GM19372 (cell line): ENCODE data around the gene PUM2.
"Not testable (repeated sequence)": the region's sequence is repeated elsewhere in the genome, so short reads cannot be mapped to it uniquely, and the experiment has no call there.

ENCODE experiments used
- ATAC-seq: cut with Tn5 transposase; IDR thresholded peaks from one replicate; pipeline ENCODE4 v1.9.1; 2021; ENCODE audit warnings: mild to moderate bottlenecking, low read depth, moderate library complexity; ENCODE audit not compliant: unreplicated experiment

Gene PUM2

DNA sequence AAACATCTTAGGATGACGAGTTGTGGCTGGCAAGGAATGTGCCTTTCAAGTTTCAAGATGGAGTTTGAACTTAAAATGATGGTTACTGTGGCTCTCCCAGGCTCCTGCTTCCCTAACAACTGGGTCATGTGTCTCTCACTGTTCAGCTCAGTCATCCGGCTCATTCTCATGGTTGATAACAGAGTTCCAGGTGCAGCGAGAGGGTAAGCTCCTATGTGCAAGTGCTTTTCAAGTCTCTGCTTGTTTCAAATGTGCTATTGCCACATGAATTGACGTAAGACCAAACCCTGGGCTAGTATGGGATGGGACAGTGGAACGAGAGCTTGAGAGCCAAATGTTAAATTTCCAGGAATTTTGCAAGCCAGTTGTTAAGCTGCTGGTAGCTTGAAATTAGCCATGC lies 19.5 kb upstream of the PUM2 start:
- no peak for ATAC-seq

DNA sequence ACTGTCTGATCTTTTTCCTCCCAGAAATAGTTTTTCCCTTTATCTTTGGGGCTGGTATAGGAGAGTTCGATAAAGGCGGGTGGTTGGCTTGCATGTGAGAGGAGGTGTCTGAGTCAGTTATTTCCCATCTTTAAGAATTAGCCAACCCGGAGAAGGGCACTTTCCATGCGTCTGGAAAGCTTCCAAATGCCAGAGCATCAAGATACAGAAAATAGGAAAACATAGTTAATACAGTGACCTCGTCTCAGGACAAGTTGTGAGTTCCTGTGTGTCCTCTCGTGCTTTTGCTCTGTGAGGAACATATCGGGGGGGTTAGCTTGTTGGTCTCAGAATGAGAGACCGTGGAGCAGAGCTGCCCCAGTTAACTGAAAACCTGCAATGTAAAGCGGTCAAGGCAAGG lies 18.7 kb upstream of the PUM2 start:
- no peak for ATAC-seq

DNA sequence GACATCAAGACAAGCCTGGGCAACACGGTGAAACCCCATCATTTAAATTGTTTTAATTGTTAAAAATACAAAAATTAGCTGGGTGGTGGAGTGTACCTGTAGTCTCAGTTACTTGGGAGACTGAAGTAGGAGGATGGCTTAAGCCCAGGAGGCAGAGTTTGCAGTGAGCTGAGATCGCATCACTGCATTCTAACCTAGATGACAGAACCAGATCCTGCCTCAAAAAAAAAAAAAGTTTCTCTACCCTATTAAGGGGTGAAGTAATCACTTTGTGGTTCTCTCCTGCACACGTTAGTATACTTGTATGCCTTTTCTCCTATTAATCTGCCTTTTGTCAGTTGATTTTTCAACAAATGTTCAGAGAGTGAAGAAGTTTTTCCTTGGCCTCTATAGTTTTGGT lies 18.1 kb upstream of the PUM2 start:
- ATAC-seq: no peak

DNA sequence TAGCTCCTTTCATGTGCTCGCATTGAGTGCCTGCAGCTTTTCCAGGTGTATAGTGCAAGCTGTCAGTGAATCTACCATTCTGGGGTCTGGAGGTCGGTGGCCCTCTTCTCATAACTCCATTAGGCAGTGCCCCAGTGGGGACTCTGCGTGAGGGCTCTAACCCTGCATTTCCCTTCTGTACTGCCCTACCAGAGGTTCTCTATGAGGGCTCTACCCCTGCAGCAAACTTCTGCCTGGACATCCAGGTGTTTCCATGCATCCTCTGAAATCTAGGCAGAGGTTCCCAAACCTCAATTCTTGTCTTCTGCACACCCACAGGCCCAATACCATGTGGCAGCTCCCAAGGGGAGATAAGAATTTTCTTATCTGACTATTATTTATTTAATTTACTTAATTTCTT lies 17.3 kb upstream of the PUM2 start:
- ATAC-seq: not testable (repeated sequence)

GRCh38 chr2:20366672-20367116 lies 16.1 kb upstream of the PUM2 start:
- ATAC-seq: no peak

- ATAC-seq: peak; percentile 93
Measured at GRCh38 chr2:20365249-20365817, 14.7 kb upstream of the PUM2 start.

- ATAC-seq: no peak
Measured at GRCh38 chr2:20363578-20363977, 12.9 kb upstream of the PUM2 start.

- ATAC-seq: no peak
Measured at GRCh38 chr2:20362701-20363435, 12.2 kb upstream of the PUM2 start.

DNA sequence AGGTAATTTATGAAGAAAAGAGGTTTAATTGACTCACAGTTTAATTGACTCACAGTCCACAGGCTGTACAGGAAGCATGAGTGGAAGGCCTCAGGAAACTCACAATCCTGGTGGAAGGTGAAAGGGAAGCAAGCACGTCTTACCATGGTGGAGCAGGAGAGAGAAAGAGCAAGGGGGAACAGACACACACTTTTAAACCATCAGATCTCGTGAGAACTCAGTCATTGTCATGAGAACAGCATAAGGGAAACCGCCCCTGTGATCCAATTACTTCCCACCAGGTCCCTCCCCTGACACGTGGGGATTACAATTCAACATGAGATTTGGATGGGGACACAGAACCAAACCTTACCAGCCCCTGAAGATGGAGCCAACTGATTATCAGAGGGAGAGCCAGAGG lies 11.2 kb upstream of the PUM2 start:
- no peak for ATAC-seq

GRCh38 chr2:20359096-20359495 lies 8.5 kb upstream of the PUM2 start:
- no peak for ATAC-seq

DNA sequence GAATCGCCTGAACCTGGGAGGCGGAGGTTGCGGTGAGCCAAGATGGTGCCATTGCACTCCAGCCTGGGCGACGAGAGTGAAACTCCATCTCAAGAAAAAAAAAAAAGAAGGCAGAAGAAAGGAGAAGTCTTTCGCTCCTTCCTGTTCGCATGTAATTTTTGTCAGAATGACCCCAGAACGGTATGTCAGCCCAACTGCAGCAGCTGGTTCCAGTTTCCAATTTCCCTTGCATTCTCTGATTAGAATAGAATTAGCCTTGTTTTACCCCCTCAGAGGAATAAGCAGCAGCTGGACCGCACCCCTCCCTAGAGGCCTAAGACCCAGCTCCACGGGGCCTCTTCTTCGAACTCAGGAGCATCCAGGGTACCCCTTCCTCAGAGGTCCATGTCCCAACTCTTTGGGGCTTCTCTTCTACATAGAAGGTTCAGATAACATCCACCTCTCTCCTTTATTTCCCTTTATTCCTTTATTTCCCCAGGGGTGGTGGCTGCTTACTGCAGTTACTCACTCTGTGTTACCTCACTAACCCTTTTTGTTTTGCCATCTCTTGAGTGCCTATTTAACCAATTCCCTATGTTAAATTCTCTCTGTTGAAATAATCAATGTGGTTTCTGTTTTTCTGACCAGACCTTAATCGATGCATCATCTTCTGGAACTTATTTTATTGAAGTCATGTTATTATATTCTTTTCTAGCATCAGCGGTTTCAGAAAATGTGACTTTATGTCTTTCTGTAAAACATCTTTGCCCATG lies 7.2 kb upstream of the PUM2 start:
- ATAC-seq: no peak

- no peak for ATAC-seq
Measured at GRCh38 chr2:20356042-20356441, 5.4 kb upstream of the PUM2 start.

DNA sequence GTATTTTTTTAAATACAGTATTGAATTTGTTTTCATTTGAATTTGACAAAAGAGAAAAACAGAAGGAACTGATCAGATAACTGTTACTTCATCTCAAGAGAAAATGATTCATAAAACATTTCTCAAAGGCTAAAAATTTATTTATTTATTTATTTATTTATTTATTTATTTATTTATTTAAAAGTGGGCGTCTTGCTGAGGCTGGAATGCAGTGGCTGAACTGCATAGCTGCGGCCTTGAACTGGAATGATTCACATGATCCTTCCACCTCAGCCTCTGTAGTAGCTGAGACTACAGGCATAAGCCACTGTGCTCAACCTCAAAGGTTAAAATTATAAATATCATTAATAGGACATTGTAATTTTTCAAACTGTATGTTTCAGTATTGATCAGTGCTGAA lies 4.5 kb upstream of the PUM2 start:
- no peak for ATAC-seq

GRCh38 chr2:20353241-20353992 lies 2.8 kb upstream of the PUM2 start:
- no peak for ATAC-seq

DNA sequence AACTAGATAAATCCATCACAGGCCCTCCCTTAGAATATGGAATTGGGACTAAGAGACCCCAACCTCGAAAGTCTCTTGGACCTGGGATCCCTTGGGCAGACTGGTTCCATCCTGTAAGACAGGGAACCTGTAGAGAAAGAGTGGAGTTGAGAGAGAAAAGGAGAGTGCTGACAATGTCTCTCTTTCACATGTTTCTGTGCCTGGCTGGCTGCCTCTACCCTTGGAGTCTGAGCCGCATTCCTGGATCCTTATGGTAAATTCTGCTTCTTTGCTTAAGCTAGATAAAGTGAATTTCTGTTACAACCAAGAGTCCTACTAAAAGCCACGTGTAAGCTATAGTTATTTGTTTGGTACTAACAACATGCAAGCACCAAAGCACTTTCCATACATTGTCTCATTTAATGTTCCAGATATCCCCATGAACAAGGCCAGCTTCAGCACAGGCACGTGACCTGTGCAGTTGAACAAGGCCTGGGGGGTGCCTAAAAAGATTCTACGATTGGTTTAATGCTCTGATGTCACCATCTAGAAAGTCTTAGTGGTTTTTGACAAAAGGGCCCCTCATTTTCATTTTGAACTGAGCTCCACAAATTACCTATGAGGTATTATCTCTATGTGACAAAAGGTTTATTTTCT lies 2.1 kb upstream of the PUM2 start:
- no peak for ATAC-seq

- no peak for ATAC-seq
Measured at GRCh38 chr2:20352230-20352578, 1.6 kb upstream of the PUM2 start.

DNA sequence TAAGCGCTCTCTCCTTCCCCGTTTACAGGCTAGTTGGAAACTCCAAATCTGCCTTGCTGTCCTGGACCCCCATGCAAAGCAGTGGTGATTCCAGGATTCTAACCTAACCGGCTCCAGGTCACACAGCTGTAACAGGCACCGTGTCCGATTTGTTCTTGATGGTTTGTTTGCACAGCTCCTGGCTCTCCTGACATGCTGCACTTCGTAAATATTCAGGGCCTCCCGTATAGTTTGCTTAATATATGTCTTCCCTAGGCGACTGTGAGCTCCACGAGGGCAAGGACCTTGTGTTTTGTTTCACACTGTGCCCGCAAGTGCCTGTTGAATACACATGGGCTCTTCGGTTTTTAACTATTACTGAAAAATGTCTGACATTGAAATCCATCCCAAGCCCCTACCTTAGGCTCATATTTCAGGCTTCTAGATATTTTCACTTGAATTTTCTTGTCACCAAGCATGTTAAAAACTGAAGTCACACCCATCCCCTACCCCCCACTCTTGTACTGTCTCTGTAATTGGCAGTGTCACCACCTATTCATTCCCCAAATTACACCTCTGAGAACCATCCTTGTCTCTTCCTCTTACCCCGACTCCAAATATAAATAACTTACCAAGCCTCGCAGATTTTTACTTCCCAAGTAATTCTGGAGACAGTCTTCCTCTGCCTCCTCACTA lies 1.0 kb upstream of the PUM2 start:
- ATAC-seq: no peak

GRCh38 chr2:20350041-20350712 lies 467 bp downstream of the PUM2 start:
- ATAC-seq: peak; percentile 21

GRCh38 chr2:20349513-20349921 lies 1.1 kb downstream of the PUM2 start:
- ATAC-seq: no peak

DNA sequence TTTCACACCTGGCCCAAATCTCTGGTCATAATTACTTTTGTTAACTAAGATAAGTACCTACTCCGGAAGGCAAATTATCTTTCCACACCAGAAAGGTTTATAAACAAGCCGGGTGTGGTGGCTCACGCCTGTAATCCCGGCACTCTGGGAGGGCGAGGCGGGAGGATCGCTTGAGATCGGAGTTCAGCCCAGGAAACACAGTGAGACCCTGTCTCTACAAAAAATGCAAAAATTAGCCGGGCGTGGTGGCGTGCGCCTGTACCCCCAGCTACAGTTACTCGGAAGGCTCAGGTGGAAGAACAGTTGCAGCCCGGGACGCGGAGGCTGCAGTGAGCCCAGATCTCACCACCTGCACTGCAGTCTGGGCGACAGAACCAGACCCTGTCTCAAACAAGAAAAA lies 2.1 kb downstream of the PUM2 start:
- ATAC-seq: no peak
